Vagina (tissue), 2 donors: ENCODE measurements around the gene IGSF10. TPM values are rescaled to one million over a fixed set of nuclear protein-coding genes. Genes with fewer than 3 reads are reported as not detected.
"Not testable (repeated sequence)": the region's sequence is repeated elsewhere in the genome, so short reads cannot be mapped to it uniquely, and the experiment has no call there.

Source experiments
- DNase-seq, 2 donors: peaks; one replicate each; pipeline ENCODE4 v3.0.0-alpha.2; 2017; ENCODE audit errors: extremely low spot score in 2 of 2
- H3K27ac ChIP-seq: fragments of 200-600 bp; sonication (generic); one replicate; pipeline ENCODE4 v1.5.1; 2019
- H3K27me3 ChIP-seq: fragments of 200-600 bp; sonication (generic); one replicate; pipeline ENCODE4 v1.5.1; 2019
- H3K36me3 ChIP-seq, 2 donors: fragments of 200-600 bp; sonication (generic); one replicate each; pipeline ENCODE4 v1.5.1; 2017 to 2019
- H3K4me1 ChIP-seq: fragments of 200-600 bp; sonication (generic); one replicate; pipeline ENCODE4 v1.5.1; 2019
- H3K4me3 ChIP-seq, 2 donors: fragments of 200-600 bp; sonication (generic); 1 replicate in 1 of 2; 2 replicates in 1 of 2; pipeline ENCODE4 v1.5.1; 2016 to 2019
- H3K9me3 ChIP-seq: fragments of 200-600 bp; sonication (generic); one replicate; pipeline ENCODE4 v1.5.1; 2019
- CTCF ChIP-seq, 3 experiments: fragments of 450-650 bp in 2 of 3; fragments of 200-600 bp in 1 of 3; sonication (generic) in 1 of 3; IDR thresholded peaks; one replicate each; pipeline ENCODE4 v1.5.1; 2017 to 2019; ENCODE audit warnings: antibody characterized with exemption in 3 of 3, mild to moderate bottlenecking in 2 of 3, moderate library complexity in 2 of 3
- POLR2A ChIP-seq, 2 donors: fragments of 450-650 bp; IDR thresholded peaks; one replicate each; pipeline ENCODE4 v1.6.1; 2017; ENCODE audit warnings: antibody characterized with exemption in 2 of 2, mild to moderate bottlenecking in 2 of 2, moderate library complexity in 2 of 2
- POLR2AphosphoS5 ChIP-seq, 2 donors: sonication (generic); formaldehyde crosslinking; IDR thresholded peaks; one replicate each; pipeline ENCODE4 v1.9.0; 2017; ENCODE audit warnings: antibody characterized with exemption in 2 of 2, mild to moderate bottlenecking in 2 of 2, low read depth in 1 of 2; ENCODE audit not compliant: insufficient read depth in 1 of 2
- intact Hi-C: fragments of 100-400 bp; cut with DNase I; formaldehyde crosslinking; loops from one replicate; pipeline ENCODE4 v1.15.1; 2023
- total RNA-seq: library from RNA; depleted of rRNA; stranded (reverse); fragments of >200 nt; gene quantifications from one replicate; pipeline ENCODE4 v1.2.3, GENCODE V29; 2016

IGSF10 gene
- total RNA-seq, 1 donor from 2014 or later = 0.49 TPM

- Histone ChIP-seq H3K27ac (peak overlapping the region; percentile 2), H3K36me3 (no peaks in the 10 kb centered on the region), H3K4me3 (no peak overlapping the region), H3K4me1 (no peaks in the 10 kb centered on the region), H3K27me3 (no peaks in the 10 kb centered on the region), H3K9me3 (no peaks in the 10 kb centered on the region)
- no peak for DNase-seq
- intact Hi-C loops = no loop called here
- TF ChIP-seq POLR2A (IDR thresholded peaks at IDR 0.05) (no peak), CTCF (IDR thresholded peaks at IDR 0.05) (no peak), POLR2AphosphoS5 (IDR thresholded peaks at IDR 0.05; ENCODE audit: insufficient read depth in 1 of 2, low read depth in 1 of 2) (no peak)
These were observed 41.2 kb upstream of the IGSF10 start for GRCh38 chr3:151501923-151502632.

- H3K36me3 ChIP-seq = no peaks in the 10 kb centered on the region
- TF ChIP-seq POLR2AphosphoS5 (IDR thresholded peaks at IDR 0.05; ENCODE audit: insufficient read depth in 1 of 2, low read depth in 1 of 2) (no peak), POLR2A (IDR thresholded peaks at IDR 0.05) (no peak)
- H3K27me3 ChIP-seq = no peaks in the 10 kb centered on the region
- no peak for DNase-seq
- no peaks in the 10 kb centered on the region for H3K9me3 ChIP-seq
- intact Hi-C loops = no loop called here
- no peak overlapping the region for H3K4me3 ChIP-seq
- peak overlapping the region; percentile 2 for H3K27ac ChIP-seq
- H3K4me1 ChIP-seq = no peaks in the 10 kb centered on the region
These were observed 40.5 kb upstream of the IGSF10 start for GRCh38 chr3:151501171-151501922.

GRCh38 chr3:151499168-151499567 lies 38.3 kb upstream of the IGSF10 start:
- Histone ChIP-seq H3K27ac (no peak overlapping the region), H3K36me3 (no peaks in the 10 kb centered on the region), H3K4me3 (no peak overlapping the region), H3K4me1 (no peaks in the 10 kb centered on the region), H3K9me3 (no peaks in the 10 kb centered on the region), H3K27me3 (no peaks in the 10 kb centered on the region)
- DNase-seq = no peak
- TF ChIP-seq CTCF (IDR thresholded peaks at IDR 0.05) (no peak), POLR2AphosphoS5 (IDR thresholded peaks at IDR 0.05; ENCODE audit: insufficient read depth in 1 of 2, low read depth in 1 of 2) (no peak), POLR2A (IDR thresholded peaks at IDR 0.05) (no peak)
- intact Hi-C loops = no loop called here

GRCh38 chr3:151491525-151491924 lies 30.7 kb upstream of the IGSF10 start:
- TF ChIP-seq POLR2A (IDR thresholded peaks at IDR 0.05) = no peak
- no peak for TF ChIP-seq CTCF (IDR thresholded peaks at IDR 0.05)
- no peak for TF ChIP-seq POLR2AphosphoS5 (IDR thresholded peaks at IDR 0.05; ENCODE audit: insufficient read depth in 1 of 2, low read depth in 1 of 2)
- no peak overlapping the region for H3K4me3 ChIP-seq
- H3K27ac ChIP-seq = no peak overlapping the region
- H3K27me3 ChIP-seq = no peaks in the 10 kb centered on the region
- H3K36me3 ChIP-seq = no peaks in the 10 kb centered on the region
- intact Hi-C loops = no loop called here
- no peaks in the 10 kb centered on the region for H3K9me3 ChIP-seq
- DNase-seq = no peak
- H3K4me1 ChIP-seq = no peaks in the 10 kb centered on the region

- H3K9me3 ChIP-seq, H3K27me3 ChIP-seq, DNase-seq, H3K4me1 ChIP-seq, intact Hi-C loops, H3K36me3 ChIP-seq, H3K27ac ChIP-seq, H3K4me3 ChIP-seq: not testable (repeated sequence)
These were observed 27.0 kb upstream of the IGSF10 start for GRCh38 chr3:151487833-151488232.

- Histone ChIP-seq H3K36me3 (no peaks in the 10 kb centered on the region), H3K27me3 (no peaks in the 10 kb centered on the region), H3K9me3 (no peaks in the 10 kb centered on the region), H3K27ac (no peak overlapping the region), H3K4me3 (no peak overlapping the region), H3K4me1 (no peaks in the 10 kb centered on the region)
- TF ChIP-seq POLR2AphosphoS5 (IDR thresholded peaks at IDR 0.05; ENCODE audit: insufficient read depth in 1 of 2, low read depth in 1 of 2) = no peak
- TF ChIP-seq POLR2A (IDR thresholded peaks at IDR 0.05) = no peak
- no peak for TF ChIP-seq CTCF (IDR thresholded peaks at IDR 0.05)
- intact Hi-C loops = no loop called here
- DNase-seq = no peak
These were observed 23.2 kb upstream of the IGSF10 start for GRCh38 chr3:151483961-151484520.
